AG09309 (cell line): ENCODE measurements around the gene DARS1.

Source experiments
- DNase-seq: peaks from one replicate; pipeline ENCODE4 v3.0.0-alpha.2; 2010; ENCODE audit warnings: low read depth
- H3K4me3 ChIP-seq: 2 replicates; pipeline ENCODE4 v1.5.1; 2011; ENCODE audit warnings: mild to moderate bottlenecking, low read depth, low read length, moderate library complexity; ENCODE audit not compliant: control insufficient read depth
- TF ChIP-seq, protein P1 (sequence below): IDR thresholded peaks from 2 replicates; pipeline ENCODE4 v1.5.1; 2011; ENCODE audit warnings: mild to moderate bottlenecking, low read depth, low read length, inconsistent platforms; ENCODE audit not compliant: insufficient read depth, control insufficient read depth; ENCODE audit errors: missing control alignments

DARS1 gene

GRCh38 chr2:135942936-135943688 lies 42.3 kb downstream of the DARS1 start:
- DNase-seq, result no peak
- TF ChIP-seq, protein P1, sequence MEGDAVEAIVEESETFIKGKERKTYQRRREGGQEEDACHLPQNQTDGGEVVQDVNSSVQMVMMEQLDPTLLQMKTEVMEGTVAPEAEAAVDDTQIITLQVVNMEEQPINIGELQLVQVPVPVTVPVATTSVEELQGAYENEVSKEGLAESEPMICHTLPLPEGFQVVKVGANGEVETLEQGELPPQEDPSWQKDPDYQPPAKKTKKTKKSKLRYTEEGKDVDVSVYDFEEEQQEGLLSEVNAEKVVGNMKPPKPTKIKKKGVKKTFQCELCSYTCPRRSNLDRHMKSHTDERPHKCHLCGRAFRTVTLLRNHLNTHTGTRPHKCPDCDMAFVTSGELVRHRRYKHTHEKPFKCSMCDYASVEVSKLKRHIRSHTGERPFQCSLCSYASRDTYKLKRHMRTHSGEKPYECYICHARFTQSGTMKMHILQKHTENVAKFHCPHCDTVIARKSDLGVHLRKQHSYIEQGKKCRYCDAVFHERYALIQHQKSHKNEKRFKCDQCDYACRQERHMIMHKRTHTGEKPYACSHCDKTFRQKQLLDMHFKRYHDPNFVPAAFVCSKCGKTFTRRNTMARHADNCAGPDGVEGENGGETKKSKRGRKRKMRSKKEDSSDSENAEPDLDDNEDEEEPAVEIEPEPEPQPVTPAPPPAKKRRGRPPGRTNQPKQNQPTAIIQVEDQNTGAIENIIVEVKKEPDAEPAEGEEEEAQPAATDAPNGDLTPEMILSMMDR, result no peak
- H3K4me3 ChIP-seq, result no peak overlapping the region

DNA sequence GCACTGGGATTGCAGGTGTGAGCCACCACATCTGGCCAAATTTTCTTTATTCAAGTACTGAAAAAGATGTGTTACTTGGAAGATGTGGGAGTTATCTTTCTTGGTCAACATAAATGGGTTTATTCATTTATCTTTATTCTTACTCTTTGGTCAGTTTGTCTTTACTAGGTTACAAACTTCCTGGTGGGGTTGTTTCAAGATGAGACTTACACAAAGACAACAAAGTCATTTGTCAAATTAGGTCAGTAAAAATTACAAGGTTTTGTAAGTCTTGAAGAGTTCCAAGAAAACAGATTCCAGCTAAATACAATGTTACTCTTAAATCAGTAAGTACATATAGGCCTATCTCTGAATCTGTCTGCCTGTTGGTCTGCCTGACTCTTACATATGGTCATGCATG lies 48.9 kb downstream of the DARS1 start:
- DNase-seq, result no peak
- H3K4me3 ChIP-seq, result no peak overlapping the region
- TF ChIP-seq, protein P1, result no peak

DNA sequence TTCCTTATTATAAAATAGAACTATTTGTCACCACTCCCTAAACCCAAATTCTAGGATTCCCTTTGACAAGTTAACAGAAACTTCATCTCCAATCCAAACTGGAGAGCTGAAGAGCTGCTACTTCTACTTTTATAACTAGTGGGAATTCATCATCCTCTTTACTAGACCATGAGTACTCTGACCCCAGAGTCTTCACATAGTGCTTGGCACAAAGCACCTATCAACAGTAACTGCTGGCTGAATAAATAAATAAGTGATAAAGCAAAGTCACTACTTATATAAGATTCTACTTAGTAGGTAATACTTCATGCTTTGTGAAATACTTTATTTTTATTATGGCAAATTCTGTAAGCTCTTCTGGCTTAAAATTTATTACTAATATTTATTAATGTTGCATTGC lies 49.5 kb downstream of the DARS1 start:
- no peak overlapping the region for H3K4me3 ChIP-seq
- no peak for DNase-seq
- TF ChIP-seq, protein P1, result no peak

DNA sequence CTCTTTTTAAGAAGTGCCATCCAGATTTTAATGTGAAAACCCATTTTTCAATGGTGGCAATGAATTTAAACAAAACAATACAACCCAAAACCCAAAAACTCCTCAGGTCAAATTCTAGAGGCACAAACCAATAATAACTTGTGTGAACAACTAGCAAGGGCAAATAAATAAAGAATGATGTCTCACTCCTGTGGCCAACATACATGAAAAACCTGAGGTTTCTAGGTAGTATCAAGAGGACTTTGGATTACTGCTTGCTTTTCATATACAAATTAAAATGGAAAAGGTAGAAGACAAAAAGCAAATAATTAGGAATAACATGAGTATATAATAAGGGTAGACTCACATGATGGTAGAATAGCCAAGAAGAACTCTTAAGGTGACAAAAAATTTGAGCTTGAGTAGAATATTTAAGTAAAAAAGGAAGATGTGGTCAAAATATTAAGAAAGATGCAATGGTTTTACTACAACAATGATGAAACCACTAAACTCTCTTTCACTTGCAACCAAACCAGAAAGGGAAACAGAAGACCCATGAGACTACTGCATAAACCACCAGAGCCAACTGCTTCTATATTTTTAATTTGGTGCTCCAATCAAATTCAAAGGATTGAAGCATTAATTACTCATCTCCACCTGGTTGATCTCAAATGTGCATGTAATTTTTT lies 53.5 kb downstream of the DARS1 start:
- TF ChIP-seq, protein P1, result no peak
- no peak for DNase-seq
- no peak overlapping the region for H3K4me3 ChIP-seq

GRCh38 chr2:135926605-135927004 lies 58.8 kb downstream of the DARS1 start:
- TF ChIP-seq, protein P1, result no peak
- DNase-seq, result no peak
- no peak overlapping the region for H3K4me3 ChIP-seq

DNA sequence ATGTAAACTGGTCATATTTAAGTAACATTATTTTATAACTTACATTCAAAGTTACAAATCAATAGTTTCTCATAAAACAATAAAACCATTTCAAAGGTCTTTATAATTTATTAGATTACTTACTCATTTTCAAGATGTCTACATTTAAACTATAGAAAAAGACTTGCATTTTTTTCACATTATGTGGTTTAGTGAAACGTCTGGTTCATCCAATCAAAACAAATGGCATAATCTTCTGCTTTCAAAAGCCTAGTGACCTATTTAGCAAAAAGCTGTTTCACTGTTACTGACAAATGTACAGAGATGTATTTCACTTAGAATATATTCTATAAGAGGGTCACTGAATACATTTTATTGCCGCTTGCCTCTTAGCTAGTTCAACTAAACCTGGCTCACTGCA lies 59.9 kb downstream of the DARS1 start:
- H3K4me3 ChIP-seq, result no peak overlapping the region
- TF ChIP-seq, protein P1, result no peak
- no peak for DNase-seq
